ENCODE measurements around the gene H6PD.

H6PD gene

DNA sequence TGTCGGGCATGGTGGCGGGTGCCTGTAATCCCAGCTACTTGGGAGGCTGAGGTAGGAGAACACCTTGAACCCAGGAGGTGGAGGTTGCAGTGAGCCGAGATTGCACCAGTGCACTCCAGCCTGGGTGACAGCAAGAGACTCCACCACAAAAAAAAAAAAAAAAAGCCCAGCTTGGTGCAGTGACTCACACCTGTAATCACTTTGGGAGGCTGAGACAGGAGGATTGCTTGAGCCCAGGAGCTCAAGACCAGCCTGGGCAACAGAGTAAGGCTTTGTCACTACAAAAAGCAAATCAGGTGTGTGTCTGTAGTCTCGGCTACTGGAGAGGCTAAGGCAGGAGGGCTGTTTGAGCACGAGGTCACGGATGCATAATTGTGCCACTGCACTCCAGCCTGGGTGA, 5.0 kb upstream of the H6PD start:
- TF ChIP-seq POLR2AphosphoS5 (IDR thresholded peaks at IDR 0.05; ENCODE audit: low read depth), result no peak
- Histone ChIP-seq H3K27me3 (ENCODE audit: insufficient read depth, poor library complexity, severe bottlenecking) (no peaks in the 10 kb centered on the region), H3K4me3 (replicated peaks; ENCODE audit: insufficient read depth, low read length) (no peak overlapping the region), H3K27ac (replicated peaks) (no peak overlapping the region)
- no peak for DNase-seq (ENCODE audit: low read depth in 1 of 2, low spot score in 1 of 2)

DNA sequence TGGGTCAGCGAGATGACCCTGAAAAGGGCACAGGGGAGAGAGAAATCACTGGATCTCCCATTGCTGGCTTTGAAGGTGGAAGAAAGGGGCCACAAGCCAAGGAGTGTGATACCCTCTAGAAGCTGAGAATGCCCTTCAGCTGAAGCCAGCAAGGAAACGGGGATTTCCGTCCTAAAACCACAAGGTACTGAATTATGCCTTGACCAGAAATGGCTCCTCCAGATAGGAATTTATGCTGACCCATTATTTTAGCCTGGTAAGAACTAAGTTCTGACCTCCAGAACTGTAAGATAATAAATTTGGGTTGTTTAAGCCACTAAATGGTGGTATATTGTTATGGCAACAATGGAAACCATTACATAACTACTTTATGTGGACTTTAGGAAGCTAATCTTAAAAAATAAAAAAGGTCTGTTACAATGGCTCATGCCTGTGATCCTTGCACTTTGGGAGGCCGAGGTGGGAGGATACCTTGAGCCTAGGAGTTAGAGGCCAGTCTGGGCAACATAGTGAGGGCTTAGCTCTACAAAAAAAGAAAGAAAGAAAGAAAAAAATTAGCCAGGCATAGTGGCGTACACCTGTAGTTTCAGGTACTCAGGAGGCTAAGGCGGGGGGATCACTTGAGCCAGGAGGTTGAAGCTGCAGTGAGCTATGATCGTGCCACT, 3.6 kb upstream of the H6PD start:
- TF ChIP-seq POLR2AphosphoS5 (IDR thresholded peaks at IDR 0.05; ENCODE audit: low read depth) (no peak), SPI1 (IDR thresholded peaks at IDR 0.05; ENCODE audit: borderline replicate concordance, low read depth) (no peak), GABPA (IDR thresholded peaks at IDR 0.05; ENCODE audit: low read depth) (no peak)
- TF ChIP-seq, protein P1, sequence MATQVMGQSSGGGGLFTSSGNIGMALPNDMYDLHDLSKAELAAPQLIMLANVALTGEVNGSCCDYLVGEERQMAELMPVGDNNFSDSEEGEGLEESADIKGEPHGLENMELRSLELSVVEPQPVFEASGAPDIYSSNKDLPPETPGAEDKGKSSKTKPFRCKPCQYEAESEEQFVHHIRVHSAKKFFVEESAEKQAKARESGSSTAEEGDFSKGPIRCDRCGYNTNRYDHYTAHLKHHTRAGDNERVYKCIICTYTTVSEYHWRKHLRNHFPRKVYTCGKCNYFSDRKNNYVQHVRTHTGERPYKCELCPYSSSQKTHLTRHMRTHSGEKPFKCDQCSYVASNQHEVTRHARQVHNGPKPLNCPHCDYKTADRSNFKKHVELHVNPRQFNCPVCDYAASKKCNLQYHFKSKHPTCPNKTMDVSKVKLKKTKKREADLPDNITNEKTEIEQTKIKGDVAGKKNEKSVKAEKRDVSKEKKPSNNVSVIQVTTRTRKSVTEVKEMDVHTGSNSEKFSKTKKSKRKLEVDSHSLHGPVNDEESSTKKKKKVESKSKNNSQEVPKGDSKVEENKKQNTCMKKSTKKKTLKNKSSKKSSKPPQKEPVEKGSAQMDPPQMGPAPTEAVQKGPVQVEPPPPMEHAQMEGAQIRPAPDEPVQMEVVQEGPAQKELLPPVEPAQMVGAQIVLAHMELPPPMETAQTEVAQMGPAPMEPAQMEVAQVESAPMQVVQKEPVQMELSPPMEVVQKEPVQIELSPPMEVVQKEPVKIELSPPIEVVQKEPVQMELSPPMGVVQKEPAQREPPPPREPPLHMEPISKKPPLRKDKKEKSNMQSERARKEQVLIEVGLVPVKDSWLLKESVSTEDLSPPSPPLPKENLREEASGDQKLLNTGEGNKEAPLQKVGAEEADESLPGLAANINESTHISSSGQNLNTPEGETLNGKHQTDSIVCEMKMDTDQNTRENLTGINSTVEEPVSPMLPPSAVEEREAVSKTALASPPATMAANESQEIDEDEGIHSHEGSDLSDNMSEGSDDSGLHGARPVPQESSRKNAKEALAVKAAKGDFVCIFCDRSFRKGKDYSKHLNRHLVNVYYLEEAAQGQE (IDR thresholded peaks at IDR 0.05; ENCODE audit: insufficient replicate concordance, low read depth), result no peak
- TF ChIP-seq, protein P2, sequence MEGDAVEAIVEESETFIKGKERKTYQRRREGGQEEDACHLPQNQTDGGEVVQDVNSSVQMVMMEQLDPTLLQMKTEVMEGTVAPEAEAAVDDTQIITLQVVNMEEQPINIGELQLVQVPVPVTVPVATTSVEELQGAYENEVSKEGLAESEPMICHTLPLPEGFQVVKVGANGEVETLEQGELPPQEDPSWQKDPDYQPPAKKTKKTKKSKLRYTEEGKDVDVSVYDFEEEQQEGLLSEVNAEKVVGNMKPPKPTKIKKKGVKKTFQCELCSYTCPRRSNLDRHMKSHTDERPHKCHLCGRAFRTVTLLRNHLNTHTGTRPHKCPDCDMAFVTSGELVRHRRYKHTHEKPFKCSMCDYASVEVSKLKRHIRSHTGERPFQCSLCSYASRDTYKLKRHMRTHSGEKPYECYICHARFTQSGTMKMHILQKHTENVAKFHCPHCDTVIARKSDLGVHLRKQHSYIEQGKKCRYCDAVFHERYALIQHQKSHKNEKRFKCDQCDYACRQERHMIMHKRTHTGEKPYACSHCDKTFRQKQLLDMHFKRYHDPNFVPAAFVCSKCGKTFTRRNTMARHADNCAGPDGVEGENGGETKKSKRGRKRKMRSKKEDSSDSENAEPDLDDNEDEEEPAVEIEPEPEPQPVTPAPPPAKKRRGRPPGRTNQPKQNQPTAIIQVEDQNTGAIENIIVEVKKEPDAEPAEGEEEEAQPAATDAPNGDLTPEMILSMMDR (IDR thresholded peaks at IDR 0.05; ENCODE audit: insufficient read depth, low read length), result no peak
- Histone ChIP-seq H3K4me3 (replicated peaks; ENCODE audit: insufficient read depth, low read length) (no peak overlapping the region), H3K27me3 (ENCODE audit: insufficient read depth, poor library complexity, severe bottlenecking) (no peaks in the 10 kb centered on the region), H3K27ac (replicated peaks) (no peak overlapping the region)
- no peak for DNase-seq (ENCODE audit: low read depth in 1 of 2, low spot score in 1 of 2)

DNA sequence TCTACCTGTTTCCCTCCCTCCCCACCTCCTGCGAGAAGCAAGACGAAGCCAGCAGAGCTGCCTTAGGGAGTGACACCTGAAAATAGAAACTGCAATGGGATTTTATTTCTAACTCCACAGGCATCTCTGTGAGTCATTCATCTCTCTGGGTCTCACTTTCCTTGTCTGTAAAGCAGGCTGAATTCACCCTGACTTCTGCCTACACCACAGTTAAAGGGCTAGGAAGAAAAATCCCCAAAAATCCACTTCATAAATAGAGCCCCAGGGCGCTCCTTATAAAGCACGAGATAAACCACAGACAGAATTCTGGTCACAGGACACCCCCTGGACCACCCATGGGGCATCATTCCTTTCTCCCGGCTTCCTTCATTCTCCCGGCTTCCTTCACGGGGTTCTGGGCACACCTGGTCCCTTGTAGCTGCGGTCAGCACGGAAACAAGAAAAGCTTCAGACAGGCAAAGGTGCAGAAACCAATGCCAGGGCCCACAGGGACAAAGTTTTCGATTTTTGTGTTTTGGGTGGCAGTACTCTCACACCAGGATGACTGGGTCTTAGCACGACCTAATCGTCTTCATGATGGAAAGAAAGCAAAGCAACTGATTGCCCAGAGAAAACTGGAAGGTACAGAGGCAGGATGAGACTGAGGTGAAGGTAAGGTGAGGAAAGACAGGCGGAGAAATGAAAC, 2.8 kb upstream of the H6PD start:
- no peak for DNase-seq (ENCODE audit: low read depth in 1 of 2, low spot score in 1 of 2)
- Histone ChIP-seq H3K27ac (replicated peaks) (no peak overlapping the region), H3K27me3 (ENCODE audit: insufficient read depth, poor library complexity, severe bottlenecking) (no peaks in the 10 kb centered on the region), H3K4me3 (replicated peaks; ENCODE audit: insufficient read depth, low read length) (no peak overlapping the region)
- TF ChIP-seq, protein P1 (IDR thresholded peaks at IDR 0.05; ENCODE audit: insufficient replicate concordance, low read depth), result no peak

DNA sequence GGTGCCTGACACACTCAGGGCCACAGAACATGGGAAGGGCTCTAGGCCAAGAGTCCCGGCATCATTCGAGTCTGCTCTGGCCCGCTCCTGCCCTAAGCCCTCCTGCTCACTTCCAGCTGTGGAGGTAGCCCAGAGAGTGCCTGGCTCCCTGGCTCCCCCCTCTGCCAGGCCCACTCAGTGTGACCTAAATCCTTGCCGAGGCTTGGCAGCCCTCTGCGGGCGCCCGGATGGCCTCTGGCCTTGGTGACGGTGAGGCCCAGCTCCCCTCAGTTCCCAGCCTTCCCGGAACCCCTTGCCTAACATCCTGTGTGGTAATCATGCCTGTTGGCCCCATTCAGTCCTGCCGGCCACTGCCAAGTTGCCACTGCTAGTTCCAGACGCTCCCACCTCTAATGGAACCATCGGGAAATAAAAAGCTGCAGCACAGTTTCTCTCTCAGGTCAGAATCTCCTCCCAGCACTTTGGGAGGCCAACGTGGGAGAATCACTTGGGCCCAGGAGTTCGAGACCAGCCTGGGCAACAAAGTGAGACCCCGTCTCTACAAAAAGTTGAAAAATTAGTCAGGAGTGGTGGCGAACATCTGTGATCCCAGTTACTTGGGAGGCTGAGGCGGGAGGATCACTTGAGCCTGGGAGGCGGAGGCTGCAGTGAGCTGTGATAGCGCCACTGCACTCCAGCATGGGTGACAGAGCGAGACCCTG, 1.2 kb upstream of the H6PD start:
- Histone ChIP-seq H3K27ac (replicated peaks) (peak overlapping the region; percentile 60), H3K27me3 (ENCODE audit: insufficient read depth, poor library complexity, severe bottlenecking) (no peaks in the 10 kb centered on the region)

More for the DNA sequence above, 1.2 kb upstream of the H6PD start:
- DNase-seq (ENCODE audit: low read depth in 1 of 2, low spot score in 1 of 2), result peak; percentile 80 to 86
- no peak overlapping the region for H3K4me3 ChIP-seq (replicated peaks; ENCODE audit: insufficient read depth, low read length)
- TF ChIP-seq, protein P2 (IDR thresholded peaks at IDR 0.05; ENCODE audit: insufficient read depth, low read length), result no peak
- TF ChIP-seq SPI1 (IDR thresholded peaks at IDR 0.05; ENCODE audit: borderline replicate concordance, low read depth), result no peak
- TF ChIP-seq, protein P1 (IDR thresholded peaks at IDR 0.05; ENCODE audit: insufficient replicate concordance, low read depth), result no peak
- no peak for TF ChIP-seq GABPA (IDR thresholded peaks at IDR 0.05; ENCODE audit: low read depth)
- TF ChIP-seq POLR2AphosphoS5 (IDR thresholded peaks at IDR 0.05; ENCODE audit: low read depth), result no peak; the same call in 1 of the 2 replicates
